Testis (tissue), 3 donors: Measurements from ENCODE around the gene CHCHD10. TPM values are rescaled to one million over a fixed set of nuclear protein-coding genes. Genes with fewer than 3 reads are reported as not detected.

Experiments
- DNase-seq: peaks from one replicate; pipeline ENCODE4 v3.0.0-alpha.2; 2019
- H3K27ac ChIP-seq, 2 donors: fragments of 200-600 bp; sonication (generic); one replicate each; pipeline ENCODE4 v1.5.1; 2019
- H3K27me3 ChIP-seq: fragments of 200-600 bp; sonication (generic); one replicate; pipeline ENCODE4 v1.5.1; 2019
- H3K36me3 ChIP-seq: fragments of 200-600 bp; sonication (generic); one replicate; pipeline ENCODE4 v1.5.1; 2017; ENCODE audit warnings: low read depth; ENCODE audit errors: missing control alignments
- H3K4me1 ChIP-seq: fragments of 200-600 bp; sonication (generic); one replicate; pipeline ENCODE4 v1.5.1; 2019
- H3K4me3 ChIP-seq, 2 donors: fragments of 200-600 bp; sonication (generic); one replicate each; pipeline ENCODE4 v1.5.1; 2017 to 2019
- H3K9me3 ChIP-seq: fragments of 200-600 bp; sonication (generic); one replicate; pipeline ENCODE4 v1.5.1; 2017
- CTCF ChIP-seq, 3 experiments: fragments of 450-650 bp in 2 of 3; fragments of 200-600 bp in 1 of 3; sonication (generic) in 1 of 3; IDR thresholded peaks; one replicate each; pipeline ENCODE4 v1.5.1; 2016 to 2019; ENCODE audit warnings: antibody characterized with exemption in 3 of 3, mild to moderate bottlenecking in 2 of 3, moderate library complexity in 1 of 3
- POLR2A ChIP-seq: fragments of 450-650 bp; IDR thresholded peaks from one replicate; pipeline ENCODE4 v1.6.1; 2017; ENCODE audit warnings: antibody characterized with exemption, mild to moderate bottlenecking, moderate library complexity
- WGBS, 2 donors: methylation state at CpG; one replicate each; pipeline ENCODE4 v1.1.5; 2018; 5-methylcytosine and 5-hydroxymethylcytosine counted together
- intact Hi-C: fragments of 100-400 bp; cut with DNase I; formaldehyde crosslinking; loops from one replicate; pipeline ENCODE4 v1.15.1; 2023; ENCODE audit warnings: low total_unique reads
- polyA plus RNA-seq: library from polyadenylated mRNA; stranded (reverse); fragments of 350-450 nt; fragmentation: Illumina TruSeq; extraction: RNeasy Lipid Tissue Mini Kit (QIAGEN cat#74804); gene quantifications from one replicate; pipeline ENCODE4 v1.2.3, GENCODE V29; 2014; ENCODE audit warnings: low read depth, low replicate concordance; ENCODE audit not compliant: insufficient read depth
- total RNA-seq, 2 donors: library from RNA; depleted of rRNA; stranded (reverse); fragments of >200 nt; gene quantifications; one replicate each; pipeline ENCODE4 v1.2.3, GENCODE V29; 2016

The CHCHD10 gene
- total and polyA plus RNA-seq, 3 donors from 2014 or later: 24.0 to 74.8 (median 30.2) TPM

- Histone ChIP-seq H3K4me3 (no peak overlapping the region), H3K4me1 (peaks cover 5% of the 10 kb centered on the region), H3K27me3 (no peaks in the 10 kb centered on the region), H3K9me3 (no peaks in the 10 kb centered on the region), H3K27ac (no peak overlapping the region), H3K36me3 (no peaks in the 10 kb centered on the region)
- TF ChIP-seq CTCF (IDR thresholded peaks at IDR 0.05) (no peak), POLR2A (no peak)
- intact Hi-C loops: no loop called here
- 92 to 95% methylated on average over 12 to 16 of the region's 16 CpGs for WGBS, 2 donors
- DNase-seq: no peak
Measured at GRCh38 chr22:23782252-23782651, 14.5 kb upstream of the CHCHD10 start.

GRCh38 chr22:23781511-23782183 lies 13.9 kb upstream of the CHCHD10 start:
- intact Hi-C loops: no loop called here
- TF ChIP-seq POLR2A: no peak
- TF ChIP-seq CTCF (IDR thresholded peaks at IDR 0.05): no peak
- DNase-seq: no peak
- no peaks in the 10 kb centered on the region for H3K9me3 ChIP-seq
- H3K27me3 ChIP-seq: no peaks in the 10 kb centered on the region
- H3K4me3 ChIP-seq: no peak overlapping the region
- no peaks in the 10 kb centered on the region for H3K36me3 ChIP-seq
- 74 to 89% methylated on average over 13 to 14 of the region's 14 CpGs for WGBS, 2 donors
- H3K4me1 ChIP-seq: peaks cover 5% of the 10 kb centered on the region
- no peak overlapping the region for H3K27ac ChIP-seq

DNA sequence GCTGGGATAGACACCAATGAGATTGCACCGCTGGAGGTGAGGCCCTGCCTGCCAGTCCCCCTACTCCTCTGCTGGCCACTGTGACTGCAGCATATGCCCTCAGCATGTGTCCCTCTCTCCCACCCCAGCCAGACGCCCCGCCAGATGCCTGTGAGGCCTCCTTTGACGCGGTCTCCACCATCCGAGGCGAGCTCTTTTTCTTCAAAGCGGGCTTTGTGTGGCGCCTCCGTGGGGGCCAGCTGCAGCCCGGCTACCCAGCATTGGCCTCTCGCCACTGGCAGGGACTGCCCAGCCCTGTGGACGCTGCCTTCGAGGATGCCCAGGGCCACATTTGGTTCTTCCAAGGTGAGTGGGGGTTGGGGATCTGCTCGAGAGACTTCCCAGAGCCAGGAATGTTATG lies 13.3 kb upstream of the CHCHD10 start:
- Histone ChIP-seq H3K4me1 (no peaks in the 10 kb centered on the region), H3K9me3 (no peaks in the 10 kb centered on the region), H3K4me3 (no peak overlapping the region), H3K27me3 (no peaks in the 10 kb centered on the region), H3K27ac (no peak overlapping the region), H3K36me3 (no peaks in the 10 kb centered on the region)
- TF ChIP-seq POLR2A (no peak), CTCF (IDR thresholded peaks at IDR 0.05) (no peak)
- no peak for DNase-seq
- 75 to 85% methylated on average over 14 to 15 of the region's 15 CpGs for WGBS, 2 donors
- intact Hi-C loops: no loop called here

- intact Hi-C loops: no loop called here
Measured at GRCh38 chr22:23780146-23780748, 12.5 kb upstream of the CHCHD10 start.

More at GRCh38 chr22:23780146-23780748, 12.5 kb upstream of the CHCHD10 start:
- DNase-seq: no peak
- no peaks in the 10 kb centered on the region for H3K4me1 ChIP-seq
- no peaks in the 10 kb centered on the region for H3K36me3 ChIP-seq
- no peak overlapping the region for H3K27ac ChIP-seq
- no peaks in the 10 kb centered on the region for H3K9me3 ChIP-seq
- no peaks in the 10 kb centered on the region for H3K27me3 ChIP-seq
- no peak for TF ChIP-seq CTCF (IDR thresholded peaks at IDR 0.05)
- no peak for TF ChIP-seq POLR2A
- 92% methylated on average over 20 of the region's 20 CpGs; no CpG with 5 or more reads in 1 of the 2 donors for WGBS, 2 donors
- H3K4me3 ChIP-seq: no peak overlapping the region
